Measurements from ENCODE around the gene SLC35D2.

Gene SLC35D2

DNA sequence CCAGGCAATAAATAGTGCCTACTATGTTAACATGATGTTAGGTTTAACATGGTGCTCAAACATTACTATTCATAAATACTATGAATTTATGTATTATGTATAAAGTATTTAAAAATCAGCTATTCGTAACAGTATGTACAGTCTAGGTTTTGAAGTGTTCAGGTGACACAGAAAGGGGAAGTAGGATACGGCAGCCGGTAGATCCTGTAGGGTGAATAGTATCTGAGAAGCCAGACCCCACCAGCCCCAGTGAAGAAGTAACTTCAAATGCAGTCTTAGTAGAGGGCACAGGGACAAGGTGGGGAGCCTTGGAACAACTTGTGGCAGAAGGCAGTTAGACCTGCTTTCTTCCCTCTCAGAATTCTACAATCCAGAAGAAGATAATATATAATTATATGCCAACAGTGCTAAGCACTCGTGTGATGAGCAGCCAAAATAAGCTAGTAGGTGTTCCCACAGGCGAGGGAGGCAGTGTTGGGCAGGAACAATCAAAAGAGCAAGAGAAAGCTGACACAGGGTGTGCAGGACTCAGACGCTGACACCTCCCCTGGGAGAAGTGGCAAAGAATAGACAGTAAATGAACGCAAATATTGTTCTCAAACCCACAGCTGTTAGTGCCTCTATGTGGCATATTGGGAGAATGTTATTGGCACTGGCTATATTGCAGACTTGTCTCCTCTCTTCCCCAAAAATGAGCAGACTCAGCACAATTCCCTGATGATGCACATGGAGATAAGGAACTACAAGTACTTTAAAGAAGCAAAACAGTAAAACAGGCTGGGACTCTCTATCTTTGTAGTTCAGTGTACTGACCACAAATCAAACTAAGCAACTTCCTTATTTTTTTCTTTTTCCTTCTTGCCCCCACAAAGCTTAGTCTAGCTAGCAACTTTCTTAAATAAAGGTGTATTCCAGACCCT, 30.1 kb upstream of the SLC35D2 start:
- peaks cover 84% of the 10 kb centered on the region for H3K79me2 ChIP-seq (ENCODE audit: insufficient read depth, low read length)
- no peaks in the 10 kb centered on the region for H3K9me3 ChIP-seq (ENCODE audit: insufficient read depth, low read length)
- peaks cover 31% of the 10 kb centered on the region for H3F3A ChIP-seq (ENCODE audit: insufficient read depth)
- H2AFZ ChIP-seq (ENCODE audit: low read depth, low read length, severe bottlenecking), result no peak overlapping the region
- peak overlapping the region; percentile 76 for H3K27ac ChIP-seq (ENCODE audit: low read depth, low read length)
- no peaks in the 10 kb centered on the region for H3K9me2 ChIP-seq (replicated peaks; ENCODE audit: insufficient read depth, low read length)
- peak overlapping the region; percentile 48 for H3K9ac ChIP-seq (ENCODE audit: low read length)
- no peak for TF ChIP-seq EZH2phosphoT487 (conservative IDR thresholded peaks at IDR 0.05; ENCODE audit: low read length)
- TF ChIP-seq, protein P1, sequence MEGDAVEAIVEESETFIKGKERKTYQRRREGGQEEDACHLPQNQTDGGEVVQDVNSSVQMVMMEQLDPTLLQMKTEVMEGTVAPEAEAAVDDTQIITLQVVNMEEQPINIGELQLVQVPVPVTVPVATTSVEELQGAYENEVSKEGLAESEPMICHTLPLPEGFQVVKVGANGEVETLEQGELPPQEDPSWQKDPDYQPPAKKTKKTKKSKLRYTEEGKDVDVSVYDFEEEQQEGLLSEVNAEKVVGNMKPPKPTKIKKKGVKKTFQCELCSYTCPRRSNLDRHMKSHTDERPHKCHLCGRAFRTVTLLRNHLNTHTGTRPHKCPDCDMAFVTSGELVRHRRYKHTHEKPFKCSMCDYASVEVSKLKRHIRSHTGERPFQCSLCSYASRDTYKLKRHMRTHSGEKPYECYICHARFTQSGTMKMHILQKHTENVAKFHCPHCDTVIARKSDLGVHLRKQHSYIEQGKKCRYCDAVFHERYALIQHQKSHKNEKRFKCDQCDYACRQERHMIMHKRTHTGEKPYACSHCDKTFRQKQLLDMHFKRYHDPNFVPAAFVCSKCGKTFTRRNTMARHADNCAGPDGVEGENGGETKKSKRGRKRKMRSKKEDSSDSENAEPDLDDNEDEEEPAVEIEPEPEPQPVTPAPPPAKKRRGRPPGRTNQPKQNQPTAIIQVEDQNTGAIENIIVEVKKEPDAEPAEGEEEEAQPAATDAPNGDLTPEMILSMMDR (IDR thresholded peaks at IDR 0.05; ENCODE audit: insufficient read depth, low read length, poor library complexity, severe bottlenecking), result no peak
- peak overlapping the region; percentile 94 for H3K4me2 ChIP-seq (ENCODE audit: low read depth, low read length, poor library complexity, severe bottlenecking)
- H4K20me1 ChIP-seq (ENCODE audit: low read depth, low read length), result peaks cover 21% of the 10 kb centered on the region
- peaks cover 17% of the 10 kb centered on the region for H3K36me3 ChIP-seq (ENCODE audit: low read length)
- H3K4me3 ChIP-seq (ENCODE audit: insufficient read depth, low read length, poor library complexity, severe bottlenecking), result peak overlapping the region; percentile 41
- no peaks in the 10 kb centered on the region for H3K27me3 ChIP-seq (ENCODE audit: low read length)

GRCh38 chr9:96412174-96412913, 28.8 kb upstream of the SLC35D2 start:
- H3K9ac ChIP-seq (ENCODE audit: low read length), result no peak overlapping the region
- H2AFZ ChIP-seq (ENCODE audit: low read depth, low read length, severe bottlenecking), result no peak overlapping the region
- TF ChIP-seq EZH2phosphoT487 (conservative IDR thresholded peaks at IDR 0.05; ENCODE audit: low read length), result no peak
- TF ChIP-seq, protein P1 (IDR thresholded peaks at IDR 0.05; ENCODE audit: insufficient read depth, low read length, poor library complexity, severe bottlenecking), result no peak
- peaks cover 17% of the 10 kb centered on the region for H3K36me3 ChIP-seq (ENCODE audit: low read length)
- no peaks in the 10 kb centered on the region for H3K9me2 ChIP-seq (replicated peaks; ENCODE audit: insufficient read depth, low read length)
- H3K9me3 ChIP-seq (ENCODE audit: insufficient read depth, low read length), result no peaks in the 10 kb centered on the region
- no peak overlapping the region for H3K4me3 ChIP-seq (ENCODE audit: insufficient read depth, low read length, poor library complexity, severe bottlenecking)
- peaks cover 31% of the 10 kb centered on the region for H3F3A ChIP-seq (ENCODE audit: insufficient read depth)
- peaks cover 94% of the 10 kb centered on the region for H3K79me2 ChIP-seq (ENCODE audit: insufficient read depth, low read length)
- peak overlapping the region; percentile 76 for H3K27ac ChIP-seq (ENCODE audit: low read depth, low read length)
- no peak overlapping the region for H3K4me2 ChIP-seq (ENCODE audit: low read depth, low read length, poor library complexity, severe bottlenecking)
- H4K20me1 ChIP-seq (ENCODE audit: low read depth, low read length), result peaks cover 26% of the 10 kb centered on the region
- no peaks in the 10 kb centered on the region for H3K27me3 ChIP-seq (ENCODE audit: low read length)

DNA sequence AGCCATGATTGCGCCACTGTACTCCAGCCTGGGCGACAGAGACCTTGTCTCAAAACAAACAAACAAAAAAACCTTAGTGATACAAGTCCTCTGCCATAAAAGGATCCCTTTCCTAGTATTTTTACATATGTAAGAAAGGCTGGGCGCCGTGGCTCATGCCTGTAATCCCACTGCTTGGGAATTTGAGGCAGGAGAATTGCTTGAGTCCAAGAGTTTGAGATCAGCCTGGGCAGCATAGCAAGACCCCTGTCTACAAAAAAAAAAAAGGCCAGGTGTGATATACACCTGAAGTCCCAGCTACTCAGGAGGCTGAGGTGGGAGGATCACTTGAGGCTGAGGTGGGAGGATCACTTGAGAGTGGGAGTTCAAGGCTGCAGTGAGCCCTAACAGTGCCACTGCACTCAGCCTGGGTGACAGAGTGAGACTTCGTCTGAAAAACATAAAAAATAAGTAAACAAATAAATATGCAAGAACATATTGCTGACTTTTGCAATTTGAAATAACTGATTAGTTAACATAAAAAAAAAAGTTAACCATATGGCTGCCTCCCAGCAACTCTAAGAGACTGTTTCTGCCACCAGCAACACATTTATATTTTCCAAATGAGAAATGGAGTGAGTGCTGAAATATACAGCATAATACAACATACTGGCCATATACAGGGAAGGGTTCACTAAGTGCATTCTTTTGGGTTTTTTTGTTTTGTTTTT, 27.8 kb upstream of the SLC35D2 start:
- no peaks in the 10 kb centered on the region for H3K27me3 ChIP-seq (ENCODE audit: low read length)
- no peaks in the 10 kb centered on the region for H3K9me2 ChIP-seq (replicated peaks; ENCODE audit: insufficient read depth, low read length)
- no peak overlapping the region for H3K27ac ChIP-seq (ENCODE audit: low read depth, low read length)
- H3F3A ChIP-seq (ENCODE audit: insufficient read depth), result peaks cover 24% of the 10 kb centered on the region
- H3K79me2 ChIP-seq (ENCODE audit: insufficient read depth, low read length), result peaks cover 95% of the 10 kb centered on the region
- H3K4me2 ChIP-seq (ENCODE audit: low read depth, low read length, poor library complexity, severe bottlenecking), result no peak overlapping the region
- H4K20me1 ChIP-seq (ENCODE audit: low read depth, low read length), result peaks cover 26% of the 10 kb centered on the region
- H2AFZ ChIP-seq (ENCODE audit: low read depth, low read length, severe bottlenecking), result no peak overlapping the region
- no peak overlapping the region for H3K4me3 ChIP-seq (ENCODE audit: insufficient read depth, low read length, poor library complexity, severe bottlenecking)
- H3K36me3 ChIP-seq (ENCODE audit: low read length), result peaks cover 10% of the 10 kb centered on the region
- no peak for TF ChIP-seq EZH2phosphoT487 (conservative IDR thresholded peaks at IDR 0.05; ENCODE audit: low read length)
- TF ChIP-seq, protein P1 (IDR thresholded peaks at IDR 0.05; ENCODE audit: insufficient read depth, low read length, poor library complexity, severe bottlenecking), result no peak
- H3K9me3 ChIP-seq (ENCODE audit: insufficient read depth, low read length), result no peaks in the 10 kb centered on the region
- H3K9ac ChIP-seq (ENCODE audit: low read length), result no peak overlapping the region

Measured in SU-DHL-6 (cell line).